ENCODE measurements around the gene MACROD2. TPM values are rescaled to one million over a fixed set of nuclear protein-coding genes. Genes with fewer than 3 reads are reported as not detected.

The MACROD2 gene
- total RNA-seq, 1 experiment from 2014 or later: 3.7 TPM

DNA sequence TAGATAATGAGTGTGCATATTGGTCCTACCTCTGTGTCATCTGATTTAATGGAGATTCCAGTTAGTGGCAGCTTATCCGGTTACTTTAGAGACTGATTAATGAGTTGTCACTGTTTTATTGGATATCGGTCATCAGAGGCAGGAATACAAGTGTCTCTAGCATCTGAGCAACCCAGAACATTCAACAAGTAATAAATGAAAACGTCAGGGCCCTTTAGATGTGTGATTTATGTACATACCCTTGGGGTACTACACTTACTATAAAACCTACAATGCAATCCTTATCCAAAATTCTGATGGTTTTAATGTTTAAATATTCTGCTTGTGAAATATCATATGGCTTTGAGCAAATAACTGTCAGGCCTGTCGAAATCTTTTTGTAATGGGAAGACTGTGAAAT lies 1460.0 kb downstream of the MACROD2 start:
- Histone ChIP-seq H3K4me3 (replicated peaks in 1 of 2; ENCODE audit: low read depth in 1 of 2, low read length in 2 of 2) (no peak overlapping the region), H3K9me2 (ENCODE audit: insufficient read depth) (no peaks in the 10 kb centered on the region), H4K20me1 (ENCODE audit: insufficient read depth) (no peaks in the 10 kb centered on the region), H3K79me2 (ENCODE audit: insufficient read depth, low read length) (no peaks in the 10 kb centered on the region), H3K4me1 (ENCODE audit: control insufficient read depth in 1 of 2, insufficient read depth in 2 of 2, low read length in 2 of 2) (no peaks in the 10 kb centered on the region), H3K4me2 (ENCODE audit: low read length) (no peak overlapping the region), H3K27me3 (ENCODE audit: insufficient read depth, low read length) (no peaks in the 10 kb centered on the region), H2AFZ (ENCODE audit: low read depth, low read length, poor library complexity, severe bottlenecking) (no peak overlapping the region), H3K9ac (ENCODE audit: low read length) (no peak overlapping the region), H3K36me3 (ENCODE audit: control insufficient read depth in 1 of 2, insufficient read depth in 2 of 2, low read length in 2 of 2) (no peaks in the 10 kb centered on the region), H3K27ac (ENCODE audit: low read depth, low read length) (no peak overlapping the region), H3K9me3 (ENCODE audit: control insufficient read depth in 1 of 2, insufficient read depth in 1 of 2, low read depth in 1 of 2, low read length in 2 of 2) (peaks cover 3 to 17% of the 10 kb centered on the region in 2 experiments; a peak in 2 of 4 replicates)
- no TSS peak for BruUV-seq (replicated peaks)
- CTCF ChIA-PET: no interaction called here
- intact Hi-C loops (cut with micrococcal nuclease): no loop called here
- RAD21 ChIA-PET (ENCODE audit: low non-redundant PET in 1 of 2, low total read pairs in 2 of 2, uncharacterized antibody in 2 of 2, unreplicated experiment in 2 of 2): no interaction called here
- TF ChIP-seq POLR2A (IDR thresholded peaks at IDR 0.05; ENCODE audit: borderline replicate concordance, extremely low read depth, insufficient read depth, insufficient read length) (no peak), RAD21 (IDR thresholded peaks at IDR 0.05; ENCODE audit: low read depth) (no peak), SIN3A (IDR thresholded peaks at IDR 0.05; ENCODE audit: low read depth) (no peak), CBX3 (IDR thresholded peaks at IDR 0.05; ENCODE audit: low read depth) (no peak), ZNF274 (IDR thresholded peaks at IDR 0.05; ENCODE audit: low read depth, low read length) (no peak), YY1 (IDR thresholded peaks at IDR 0.05; ENCODE audit: extremely low read depth, insufficient replicate concordance, low read depth, low read length) (no peak), TCF7L2 (IDR thresholded peaks at IDR 0.05; ENCODE audit: borderline replicate concordance, extremely low read depth, insufficient read depth, insufficient read length) (no peak), CEBPB (IDR thresholded peaks at IDR 0.05; ENCODE audit: low read depth) (no peak), EZH2 (IDR thresholded peaks at IDR 0.05) (no peak)
- TF ChIP-seq, protein P1, sequence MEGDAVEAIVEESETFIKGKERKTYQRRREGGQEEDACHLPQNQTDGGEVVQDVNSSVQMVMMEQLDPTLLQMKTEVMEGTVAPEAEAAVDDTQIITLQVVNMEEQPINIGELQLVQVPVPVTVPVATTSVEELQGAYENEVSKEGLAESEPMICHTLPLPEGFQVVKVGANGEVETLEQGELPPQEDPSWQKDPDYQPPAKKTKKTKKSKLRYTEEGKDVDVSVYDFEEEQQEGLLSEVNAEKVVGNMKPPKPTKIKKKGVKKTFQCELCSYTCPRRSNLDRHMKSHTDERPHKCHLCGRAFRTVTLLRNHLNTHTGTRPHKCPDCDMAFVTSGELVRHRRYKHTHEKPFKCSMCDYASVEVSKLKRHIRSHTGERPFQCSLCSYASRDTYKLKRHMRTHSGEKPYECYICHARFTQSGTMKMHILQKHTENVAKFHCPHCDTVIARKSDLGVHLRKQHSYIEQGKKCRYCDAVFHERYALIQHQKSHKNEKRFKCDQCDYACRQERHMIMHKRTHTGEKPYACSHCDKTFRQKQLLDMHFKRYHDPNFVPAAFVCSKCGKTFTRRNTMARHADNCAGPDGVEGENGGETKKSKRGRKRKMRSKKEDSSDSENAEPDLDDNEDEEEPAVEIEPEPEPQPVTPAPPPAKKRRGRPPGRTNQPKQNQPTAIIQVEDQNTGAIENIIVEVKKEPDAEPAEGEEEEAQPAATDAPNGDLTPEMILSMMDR (IDR thresholded peaks at IDR 0.05 in 2 of 3, conservative IDR thresholded peaks at IDR 0.05 in 1 of 3; ENCODE audit: borderline replicate concordance in 1 of 3, insufficient read depth in 1 of 3, low read depth in 2 of 3, low read length in 2 of 3): no peak
- TF ChIP-seq, protein P2, sequence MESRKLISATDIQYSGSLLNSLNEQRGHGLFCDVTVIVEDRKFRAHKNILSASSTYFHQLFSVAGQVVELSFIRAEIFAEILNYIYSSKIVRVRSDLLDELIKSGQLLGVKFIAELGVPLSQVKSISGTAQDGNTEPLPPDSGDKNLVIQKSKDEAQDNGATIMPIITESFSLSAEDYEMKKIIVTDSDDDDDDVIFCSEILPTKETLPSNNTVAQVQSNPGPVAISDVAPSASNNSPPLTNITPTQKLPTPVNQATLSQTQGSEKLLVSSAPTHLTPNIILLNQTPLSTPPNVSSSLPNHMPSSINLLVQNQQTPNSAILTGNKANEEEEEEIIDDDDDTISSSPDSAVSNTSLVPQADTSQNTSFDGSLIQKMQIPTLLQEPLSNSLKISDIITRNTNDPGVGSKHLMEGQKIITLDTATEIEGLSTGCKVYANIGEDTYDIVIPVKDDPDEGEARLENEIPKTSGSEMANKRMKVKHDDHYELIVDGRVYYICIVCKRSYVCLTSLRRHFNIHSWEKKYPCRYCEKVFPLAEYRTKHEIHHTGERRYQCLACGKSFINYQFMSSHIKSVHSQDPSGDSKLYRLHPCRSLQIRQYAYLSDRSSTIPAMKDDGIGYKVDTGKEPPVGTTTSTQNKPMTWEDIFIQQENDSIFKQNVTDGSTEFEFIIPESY (IDR thresholded peaks at IDR 0.05; ENCODE audit: extremely low read depth, insufficient replicate concordance, low read length): no peak
- DNase-seq (ENCODE audit: low read depth, low spot score): no peak
- POLR2A ChIA-PET: no interaction called here
- no peak for ATAC-seq

Measured in HCT116 (cell line).